Ishikawa (cell line): ENCODE measurements around the gene HTR2B.

Experiments used
- CEBPB ChIP-seq: IDR thresholded peaks from 2 replicates; pipeline ENCODE4 v1.6.1; 2012
- CREB1 ChIP-seq: IDR thresholded peaks from 2 replicates; pipeline ENCODE4 v1.6.1; 2012; ENCODE audit warnings: low read depth
- EGR1 ChIP-seq: IDR thresholded peaks from 2 replicates; pipeline ENCODE4 v1.6.1; 2012
- EP300 ChIP-seq: IDR thresholded peaks from 2 replicates; pipeline ENCODE4 v1.6.1; 2012; ENCODE audit warnings: borderline replicate concordance
- MAX ChIP-seq: IDR thresholded peaks from 2 replicates; pipeline ENCODE4 v1.6.1; 2012
- NFIC ChIP-seq: IDR thresholded peaks from 2 replicates; pipeline ENCODE4 v1.6.1; 2012
- RAD21 ChIP-seq: IDR thresholded peaks from 2 replicates; pipeline ENCODE4 v1.6.1; 2012; ENCODE audit warnings: low read depth
- REST ChIP-seq: IDR thresholded peaks from 2 replicates; pipeline ENCODE4 v1.6.1; 2012; ENCODE audit warnings: low read depth, mild to moderate bottlenecking
- TAF1 ChIP-seq: IDR thresholded peaks from 2 replicates; pipeline ENCODE4 v1.6.1; 2012; ENCODE audit warnings: low read depth, mild to moderate bottlenecking
- TCF12 ChIP-seq: IDR thresholded peaks from 2 replicates; pipeline ENCODE4 v1.6.1; 2012; ENCODE audit warnings: low read depth
- YY1 ChIP-seq: IDR thresholded peaks from 2 replicates; pipeline ENCODE4 v1.6.1; 2012; ENCODE audit warnings: low read depth
- ZBTB7A ChIP-seq: IDR thresholded peaks from 2 replicates; pipeline ENCODE4 v1.6.1; 2012; ENCODE audit warnings: low read depth
- TF ChIP-seq, protein P1 (sequence below): IDR thresholded peaks from 2 replicates; pipeline ENCODE4 v1.6.1; 2012

- TF ChIP-seq TAF1 = no peak
- TF ChIP-seq MAX = no peak
- no peak for TF ChIP-seq EP300
- no peak for TF ChIP-seq RAD21
- no peak for TF ChIP-seq ZBTB7A
- TF ChIP-seq EGR1 = no peak
- TF ChIP-seq, protein P1, sequence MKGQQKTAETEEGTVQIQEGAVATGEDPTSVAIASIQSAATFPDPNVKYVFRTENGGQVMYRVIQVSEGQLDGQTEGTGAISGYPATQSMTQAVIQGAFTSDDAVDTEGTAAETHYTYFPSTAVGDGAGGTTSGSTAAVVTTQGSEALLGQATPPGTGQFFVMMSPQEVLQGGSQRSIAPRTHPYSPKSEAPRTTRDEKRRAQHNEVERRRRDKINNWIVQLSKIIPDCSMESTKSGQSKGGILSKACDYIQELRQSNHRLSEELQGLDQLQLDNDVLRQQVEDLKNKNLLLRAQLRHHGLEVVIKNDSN = no peak
- no peak for TF ChIP-seq CEBPB
- no peak for TF ChIP-seq CREB1
- no peak for TF ChIP-seq REST
- no peak for TF ChIP-seq YY1
- TF ChIP-seq TCF12 = no peak
- no peak for TF ChIP-seq NFIC
These were observed 7.3 kb upstream of the HTR2B start for GRCh38 chr2:231132129-231132528.
